RWPE1 (cell line): ENCODE results near the gene ELOF1.
"Not testable (repeated sequence)": the region's sequence is repeated elsewhere in the genome, so short reads cannot be mapped to it uniquely, and the experiment has no call there.

ENCODE experiments used
- CTCF ChIA-PET: fragments of 350-600 bp; sonication (Branson Sonifier 250); formaldehyde crosslinking; extraction: SDS; loops from one replicate; lab custom pipeline; 2021; lab: Yijun Ruan, JAX
- POLR2A ChIA-PET: fragments of 400-600 bp; formaldehyde crosslinking; extraction: SDS; loops from one replicate; lab custom pipeline; 2020; ENCODE audit warnings: antibody characterized with exemption; ENCODE audit not compliant: low non-redundant PET; lab: Yijun Ruan, JAX
- DNase-seq: peaks from one replicate; pipeline ENCODE4 v3.0.0; 2012; ENCODE audit warnings: low spot score
- H3K27ac ChIP-seq: fragments of 450-650 bp; 2 replicates; pipeline ENCODE4 v1.5.1; 2017
- TF ChIP-seq, protein P1 (sequence below): fragments of 450-650 bp; conservative IDR thresholded peaks from 2 replicates; pipeline ENCODE4 v1.5.1; 2017; ENCODE audit warnings: low read depth, mild to moderate bottlenecking

Gene ELOF1

DNA sequence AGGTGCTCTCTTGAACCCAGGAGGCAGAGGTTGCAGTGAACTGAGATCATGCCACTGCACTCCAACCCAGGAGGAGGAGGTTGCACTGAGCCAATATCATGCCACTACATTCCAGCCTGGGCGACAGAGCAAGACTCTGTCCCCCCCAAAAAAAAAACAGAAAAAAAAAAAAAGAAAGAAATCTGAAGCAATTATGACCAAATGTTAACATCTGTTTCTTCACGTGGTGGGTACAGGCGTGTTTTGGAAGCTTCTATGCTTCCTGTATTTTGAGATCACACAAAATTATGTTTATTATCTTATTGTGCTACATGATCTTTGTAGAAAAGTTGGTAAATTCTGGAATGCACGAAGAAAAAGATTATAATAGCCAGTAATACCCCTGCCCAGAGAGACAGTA is 21.1 kb upstream of the ELOF1 start:
- TF ChIP-seq, protein P1, sequence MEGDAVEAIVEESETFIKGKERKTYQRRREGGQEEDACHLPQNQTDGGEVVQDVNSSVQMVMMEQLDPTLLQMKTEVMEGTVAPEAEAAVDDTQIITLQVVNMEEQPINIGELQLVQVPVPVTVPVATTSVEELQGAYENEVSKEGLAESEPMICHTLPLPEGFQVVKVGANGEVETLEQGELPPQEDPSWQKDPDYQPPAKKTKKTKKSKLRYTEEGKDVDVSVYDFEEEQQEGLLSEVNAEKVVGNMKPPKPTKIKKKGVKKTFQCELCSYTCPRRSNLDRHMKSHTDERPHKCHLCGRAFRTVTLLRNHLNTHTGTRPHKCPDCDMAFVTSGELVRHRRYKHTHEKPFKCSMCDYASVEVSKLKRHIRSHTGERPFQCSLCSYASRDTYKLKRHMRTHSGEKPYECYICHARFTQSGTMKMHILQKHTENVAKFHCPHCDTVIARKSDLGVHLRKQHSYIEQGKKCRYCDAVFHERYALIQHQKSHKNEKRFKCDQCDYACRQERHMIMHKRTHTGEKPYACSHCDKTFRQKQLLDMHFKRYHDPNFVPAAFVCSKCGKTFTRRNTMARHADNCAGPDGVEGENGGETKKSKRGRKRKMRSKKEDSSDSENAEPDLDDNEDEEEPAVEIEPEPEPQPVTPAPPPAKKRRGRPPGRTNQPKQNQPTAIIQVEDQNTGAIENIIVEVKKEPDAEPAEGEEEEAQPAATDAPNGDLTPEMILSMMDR, result no peak
- CTCF ChIA-PET, result interaction anchor here (0.6 kb wide), 1 partner anchor 8 kb away, joined by 4 read pairs; no protein-coding TSS in a partner anchor
- POLR2A ChIA-PET, result no interaction called here
- no peak overlapping the region for H3K27ac ChIP-seq
- no peak for DNase-seq

- TF ChIP-seq, protein P1, result no peak
- peak overlapping the region; percentile 21; the same call in 1 of the 2 replicates for H3K27ac ChIP-seq
- no peak for DNase-seq
- ChIA-PET POLR2A (interaction anchor here (0.6 kb wide), 1 partner anchor 1326 kb away, joined by 5 read pairs; no protein-coding TSS in a partner anchor), CTCF (interaction anchor here (0.6 kb wide), 1 partner anchor 33 kb away, joined by 4 read pairs; no protein-coding TSS in a partner anchor)
Observed at GRCh38 chr19:11578258-11579142, 19.5 kb upstream of the ELOF1 start.

- TF ChIP-seq, protein P1, result no peak
- CTCF ChIA-PET, result interaction anchor here (0.6 kb wide), 1 partner anchor 32 kb away, joined by 4 read pairs; no protein-coding TSS in a partner anchor
- no peak for DNase-seq
- POLR2A ChIA-PET, result no interaction called here
- H3K27ac ChIP-seq, result peak within 1 kb of the TSS; percentile 21
Observed at GRCh38 chr19:11577451-11578257, 18.6 kb upstream of the ELOF1 start, which contains the start of gene ACP5. ACP5 (minus strand) TSS chr19:11577645; CDS start chr19:11577317, 328 bp downstream.

DNA sequence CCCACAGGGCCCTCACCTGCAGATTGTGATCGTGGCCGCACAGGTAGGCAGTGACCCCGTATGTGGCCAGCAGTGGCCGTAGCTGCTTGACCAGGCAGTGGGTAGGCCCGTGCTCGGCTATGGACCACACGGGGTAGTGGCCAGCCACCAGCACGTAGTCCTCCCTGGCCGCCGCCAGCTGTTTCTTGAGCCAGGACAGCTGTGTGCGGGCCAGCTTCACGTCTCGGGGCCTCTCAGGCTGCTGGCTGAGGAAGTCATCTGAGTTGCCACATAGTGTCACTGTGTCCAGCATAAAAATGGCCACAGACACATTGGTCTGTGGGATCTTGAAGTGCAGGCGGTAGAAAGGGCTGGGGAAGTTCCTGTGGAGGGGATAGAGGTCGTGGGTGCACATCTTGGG is 17.2 kb upstream of the ELOF1 start:
- TF ChIP-seq, protein P1, result no peak
- no peak for DNase-seq
- ChIA-PET POLR2A (interaction anchor here (0.6 kb wide), 1 partner anchor 17 kb away, joined by 8 read pairs; the partner anchor contains the start of gene ELOF1), CTCF (no interaction called here)
- H3K27ac ChIP-seq, result no peak overlapping the region

- ChIA-PET CTCF (no interaction called here), POLR2A (no interaction called here)
- no peak overlapping the region for H3K27ac ChIP-seq
- DNase-seq, result no peak
- TF ChIP-seq, protein P1, result no peak
Observed at GRCh38 chr19:11574689-11575088, 15.7 kb upstream of the ELOF1 start.

DNA sequence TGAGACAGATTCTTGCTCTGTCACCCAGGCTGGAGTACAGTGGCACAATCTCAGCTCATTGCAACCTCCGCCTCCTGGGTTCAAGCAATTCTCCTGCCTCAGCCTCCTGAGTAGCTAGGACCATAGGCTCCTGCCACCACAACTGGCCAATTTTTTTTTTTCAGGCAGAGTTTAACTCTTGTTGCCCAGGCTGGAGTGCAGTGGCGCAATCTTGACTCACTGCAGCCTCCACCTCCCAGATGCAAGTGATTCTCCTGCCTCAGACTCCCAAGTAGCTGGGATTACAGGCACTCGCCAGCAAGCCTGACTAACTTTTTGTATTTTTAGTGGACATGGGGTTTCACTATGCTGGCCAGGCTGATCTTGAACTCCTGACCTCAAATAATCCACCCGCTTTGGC is 14.7 kb upstream of the ELOF1 start:
- POLR2A ChIA-PET, DNase-seq, H3K27ac ChIP-seq: not testable (repeated sequence)
- CTCF ChIA-PET, result interaction anchor here (1.2 kb wide), 1 partner anchor 15 kb away, joined by 3 read pairs; the partner anchor contains the start of gene ELOF1

DNA sequence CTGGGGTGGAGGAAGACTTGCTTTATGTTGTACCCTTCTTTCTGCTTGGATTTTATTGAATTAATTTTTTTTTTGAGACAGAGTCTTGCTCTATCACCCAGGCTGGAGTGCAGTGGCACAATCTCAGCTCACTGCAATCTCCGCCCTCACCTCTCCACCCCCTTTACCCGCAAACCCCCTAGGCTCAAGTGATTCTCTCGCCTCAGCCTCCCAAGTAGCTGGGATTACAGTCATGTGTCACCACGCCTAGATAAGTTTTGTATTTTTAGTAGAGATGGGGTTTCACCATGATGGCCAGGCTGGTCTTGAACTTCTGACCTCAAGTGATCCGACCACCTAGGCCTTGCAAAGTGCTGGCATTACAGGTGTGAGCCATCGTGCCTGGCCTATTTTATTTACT is 14.3 kb upstream of the ELOF1 start:
- H3K27ac ChIP-seq, DNase-seq, POLR2A ChIA-PET: not testable (repeated sequence)
- CTCF ChIA-PET, result interaction anchor here (0.7 to 1.2 kb wide), 2 partner anchors 14 to 108 kb away, joined by 3 to 4 read pairs; partner anchors contain the start of gene ELOF1
